ENCODE data around the gene TNFRSF19.
A peak's percentile ranks its signal among the peaks of the same experiment; 100 is the strongest.

TNFRSF19 gene

GRCh38 chr13:23609874-23610576 is 39.8 kb downstream of the TNFRSF19 start:
- Mint-ChIP-seq H3K27me3 (peaks cover 20% of the 10 kb centered on the region), H3K4me3 (no peak overlapping the region), H3K36me3 (no peaks in the 10 kb centered on the region), H3K9me3 (no peaks in the 10 kb centered on the region), H3K27ac (no peak overlapping the region), H3K4me1 (peaks cover 15% of the 10 kb centered on the region)

- Mint-ChIP-seq H3K27ac (no peak overlapping the region), H3K27me3 (peaks cover 20% of the 10 kb centered on the region), H3K4me1 (peaks cover 15% of the 10 kb centered on the region), H3K4me3 (no peak overlapping the region), H3K36me3 (no peaks in the 10 kb centered on the region), H3K9me3 (no peaks in the 10 kb centered on the region)
Observed at GRCh38 chr13:23610966-23611491, 40.8 kb downstream of the TNFRSF19 start.

GRCh38 chr13:23612182-23612581 is 42.0 kb downstream of the TNFRSF19 start:
- H3K4me1 Mint-ChIP-seq, result peaks cover 16% of the 10 kb centered on the region
- H3K27ac Mint-ChIP-seq, result no peak overlapping the region
- H3K4me3 Mint-ChIP-seq, result no peak overlapping the region
- no peaks in the 10 kb centered on the region for H3K9me3 Mint-ChIP-seq
- H3K27me3 Mint-ChIP-seq, result peaks cover 20% of the 10 kb centered on the region
- no peaks in the 10 kb centered on the region for H3K36me3 Mint-ChIP-seq

- H3K4me1 Mint-ChIP-seq, result peaks cover 21% of the 10 kb centered on the region
- peaks cover 20% of the 10 kb centered on the region for H3K27me3 Mint-ChIP-seq
- H3K36me3 Mint-ChIP-seq, result no peaks in the 10 kb centered on the region
- H3K27ac Mint-ChIP-seq, result peak overlapping the region; percentile 18
- H3K4me3 Mint-ChIP-seq, result no peak overlapping the region
- H3K9me3 Mint-ChIP-seq, result no peaks in the 10 kb centered on the region
Observed at GRCh38 chr13:23612731-23613130, 42.5 kb downstream of the TNFRSF19 start.

GRCh38 chr13:23613596-23613995 is 43.4 kb downstream of the TNFRSF19 start:
- no peaks in the 10 kb centered on the region for H3K9me3 Mint-ChIP-seq
- peaks cover 19% of the 10 kb centered on the region for H3K27me3 Mint-ChIP-seq
- no peak overlapping the region for H3K27ac Mint-ChIP-seq
- H3K4me1 Mint-ChIP-seq, result peaks cover 23% of the 10 kb centered on the region
- H3K4me3 Mint-ChIP-seq, result no peak overlapping the region
- H3K36me3 Mint-ChIP-seq, result no peaks in the 10 kb centered on the region

GRCh38 chr13:23615395-23616081 is 45.3 kb downstream of the TNFRSF19 start:
- Mint-ChIP-seq H3K27ac (no peak overlapping the region), H3K4me1 (peaks cover 9% of the 10 kb centered on the region), H3K27me3 (peaks cover 12% of the 10 kb centered on the region), H3K4me3 (no peak overlapping the region), H3K9me3 (no peaks in the 10 kb centered on the region), H3K36me3 (no peaks in the 10 kb centered on the region)

GRCh38 chr13:23616228-23616627 is 46.0 kb downstream of the TNFRSF19 start:
- H3K9me3 Mint-ChIP-seq, result no peaks in the 10 kb centered on the region
- H3K27ac Mint-ChIP-seq, result no peak overlapping the region
- no peak overlapping the region for H3K4me3 Mint-ChIP-seq
- H3K4me1 Mint-ChIP-seq, result peaks cover 9% of the 10 kb centered on the region
- no peaks in the 10 kb centered on the region for H3K36me3 Mint-ChIP-seq
- peaks cover 9% of the 10 kb centered on the region for H3K27me3 Mint-ChIP-seq

GRCh38 chr13:23617551-23618024 is 47.4 kb downstream of the TNFRSF19 start:
- H3K9me3 Mint-ChIP-seq, result no peaks in the 10 kb centered on the region
- H3K36me3 Mint-ChIP-seq, result no peaks in the 10 kb centered on the region
- H3K4me3 Mint-ChIP-seq, result no peak overlapping the region
- no peak overlapping the region for H3K27ac Mint-ChIP-seq
- peaks cover 9% of the 10 kb centered on the region for H3K4me1 Mint-ChIP-seq
- H3K27me3 Mint-ChIP-seq, result peaks cover 9% of the 10 kb centered on the region

GRCh38 chr13:23618341-23618740 is 48.1 kb downstream of the TNFRSF19 start:
- H3K4me3 Mint-ChIP-seq, result no peak overlapping the region
- H3K36me3 Mint-ChIP-seq, result no peaks in the 10 kb centered on the region
- peaks cover 7% of the 10 kb centered on the region for H3K27me3 Mint-ChIP-seq
- peaks cover 9% of the 10 kb centered on the region for H3K4me1 Mint-ChIP-seq
- H3K27ac Mint-ChIP-seq, result no peak overlapping the region
- H3K9me3 Mint-ChIP-seq, result no peaks in the 10 kb centered on the region

- no peak overlapping the region for H3K4me3 Mint-ChIP-seq
- H3K9me3 Mint-ChIP-seq, result peaks cover 4% of the 10 kb centered on the region
- no peak overlapping the region for H3K27ac Mint-ChIP-seq
- H3K36me3 Mint-ChIP-seq, result no peaks in the 10 kb centered on the region
- H3K4me1 Mint-ChIP-seq, result peaks cover 9% of the 10 kb centered on the region
- no peaks in the 10 kb centered on the region for H3K27me3 Mint-ChIP-seq
Observed at GRCh38 chr13:23619068-23619855, 49.0 kb downstream of the TNFRSF19 start.

GRCh38 chr13:23620211-23620610 is 50.0 kb downstream of the TNFRSF19 start:
- Mint-ChIP-seq H3K4me3 (no peak overlapping the region), H3K27ac (no peak overlapping the region), H3K9me3 (peaks cover 4% of the 10 kb centered on the region), H3K36me3 (no peaks in the 10 kb centered on the region), H3K27me3 (no peaks in the 10 kb centered on the region), H3K4me1 (peaks cover 9% of the 10 kb centered on the region)

GRCh38 chr13:23620613-23621315 is 50.6 kb downstream of the TNFRSF19 start:
- peaks cover 9% of the 10 kb centered on the region for H3K4me1 Mint-ChIP-seq
- no peak overlapping the region for H3K27ac Mint-ChIP-seq
- peaks cover 4% of the 10 kb centered on the region for H3K9me3 Mint-ChIP-seq
- no peaks in the 10 kb centered on the region for H3K36me3 Mint-ChIP-seq
- no peaks in the 10 kb centered on the region for H3K27me3 Mint-ChIP-seq
- H3K4me3 Mint-ChIP-seq, result no peak overlapping the region

GRCh38 chr13:23621316-23621645 is 51.1 kb downstream of the TNFRSF19 start:
- H3K4me1 Mint-ChIP-seq, result peaks cover 9% of the 10 kb centered on the region
- H3K27ac Mint-ChIP-seq, result no peak overlapping the region
- H3K9me3 Mint-ChIP-seq, result peaks cover 4% of the 10 kb centered on the region
- no peaks in the 10 kb centered on the region for H3K36me3 Mint-ChIP-seq
- no peak overlapping the region for H3K4me3 Mint-ChIP-seq
- H3K27me3 Mint-ChIP-seq, result peaks cover 3% of the 10 kb centered on the region

GRCh38 chr13:23622985-23623384 is 52.8 kb downstream of the TNFRSF19 start:
- Mint-ChIP-seq H3K4me3 (no peak overlapping the region), H3K36me3 (no peaks in the 10 kb centered on the region), H3K27ac (no peak overlapping the region), H3K4me1 (no peaks in the 10 kb centered on the region), H3K9me3 (peaks cover 4% of the 10 kb centered on the region), H3K27me3 (peaks cover 7% of the 10 kb centered on the region)

GRCh38 chr13:23623394-23623793 is 53.2 kb downstream of the TNFRSF19 start:
- Mint-ChIP-seq H3K27ac (no peak overlapping the region), H3K36me3 (no peaks in the 10 kb centered on the region), H3K4me3 (no peak overlapping the region), H3K27me3 (peaks cover 7% of the 10 kb centered on the region), H3K4me1 (no peaks in the 10 kb centered on the region), H3K9me3 (peaks cover 4% of the 10 kb centered on the region)
